ENCODE measurements around the gene ZDHHC19.

DNA sequence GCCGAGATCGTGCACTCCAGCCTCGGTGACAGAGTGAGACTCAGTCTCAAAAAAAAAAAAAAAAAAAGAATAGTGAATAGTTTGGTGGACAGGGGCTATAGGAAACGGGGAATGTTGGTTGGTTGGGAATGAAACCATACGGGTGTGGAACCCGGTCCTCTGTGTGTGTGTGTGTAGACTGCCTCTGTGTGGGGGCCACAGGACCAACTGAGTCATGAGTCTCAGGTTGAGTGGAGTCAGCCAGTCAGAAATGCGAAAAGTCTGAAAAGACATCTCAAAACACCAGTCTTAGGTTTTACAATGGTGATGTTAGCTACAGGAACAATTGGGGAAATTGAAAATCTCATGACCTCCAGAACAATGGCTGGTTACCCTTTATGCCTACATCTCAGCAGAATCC is 44.5 kb downstream of the ZDHHC19 start:
- TF ChIP-seq, protein P1, sequence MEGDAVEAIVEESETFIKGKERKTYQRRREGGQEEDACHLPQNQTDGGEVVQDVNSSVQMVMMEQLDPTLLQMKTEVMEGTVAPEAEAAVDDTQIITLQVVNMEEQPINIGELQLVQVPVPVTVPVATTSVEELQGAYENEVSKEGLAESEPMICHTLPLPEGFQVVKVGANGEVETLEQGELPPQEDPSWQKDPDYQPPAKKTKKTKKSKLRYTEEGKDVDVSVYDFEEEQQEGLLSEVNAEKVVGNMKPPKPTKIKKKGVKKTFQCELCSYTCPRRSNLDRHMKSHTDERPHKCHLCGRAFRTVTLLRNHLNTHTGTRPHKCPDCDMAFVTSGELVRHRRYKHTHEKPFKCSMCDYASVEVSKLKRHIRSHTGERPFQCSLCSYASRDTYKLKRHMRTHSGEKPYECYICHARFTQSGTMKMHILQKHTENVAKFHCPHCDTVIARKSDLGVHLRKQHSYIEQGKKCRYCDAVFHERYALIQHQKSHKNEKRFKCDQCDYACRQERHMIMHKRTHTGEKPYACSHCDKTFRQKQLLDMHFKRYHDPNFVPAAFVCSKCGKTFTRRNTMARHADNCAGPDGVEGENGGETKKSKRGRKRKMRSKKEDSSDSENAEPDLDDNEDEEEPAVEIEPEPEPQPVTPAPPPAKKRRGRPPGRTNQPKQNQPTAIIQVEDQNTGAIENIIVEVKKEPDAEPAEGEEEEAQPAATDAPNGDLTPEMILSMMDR (IDR thresholded peaks at IDR 0.05), result no peak
- TF ChIP-seq POLR2AphosphoS5 (IDR thresholded peaks at IDR 0.05) (no peak), POLR2A (IDR thresholded peaks at IDR 0.05) (no peak)
